Measurements from ENCODE around the gene YWHAB.

GRCh38 chr20:44928595-44928994 lies 43.1 kb downstream of the YWHAB start:
- no peak for TF ChIP-seq CTCF (IDR thresholded peaks at IDR 0.05)
- TF ChIP-seq POLR2A (IDR thresholded peaks at IDR 0.05) = no peak
